ENCODE data around the gene APH1A.
"Not testable (repeated sequence)": the region's sequence is repeated elsewhere in the genome, so short reads cannot be mapped to it uniquely, and the experiment has no call there.

The APH1A gene

DNA sequence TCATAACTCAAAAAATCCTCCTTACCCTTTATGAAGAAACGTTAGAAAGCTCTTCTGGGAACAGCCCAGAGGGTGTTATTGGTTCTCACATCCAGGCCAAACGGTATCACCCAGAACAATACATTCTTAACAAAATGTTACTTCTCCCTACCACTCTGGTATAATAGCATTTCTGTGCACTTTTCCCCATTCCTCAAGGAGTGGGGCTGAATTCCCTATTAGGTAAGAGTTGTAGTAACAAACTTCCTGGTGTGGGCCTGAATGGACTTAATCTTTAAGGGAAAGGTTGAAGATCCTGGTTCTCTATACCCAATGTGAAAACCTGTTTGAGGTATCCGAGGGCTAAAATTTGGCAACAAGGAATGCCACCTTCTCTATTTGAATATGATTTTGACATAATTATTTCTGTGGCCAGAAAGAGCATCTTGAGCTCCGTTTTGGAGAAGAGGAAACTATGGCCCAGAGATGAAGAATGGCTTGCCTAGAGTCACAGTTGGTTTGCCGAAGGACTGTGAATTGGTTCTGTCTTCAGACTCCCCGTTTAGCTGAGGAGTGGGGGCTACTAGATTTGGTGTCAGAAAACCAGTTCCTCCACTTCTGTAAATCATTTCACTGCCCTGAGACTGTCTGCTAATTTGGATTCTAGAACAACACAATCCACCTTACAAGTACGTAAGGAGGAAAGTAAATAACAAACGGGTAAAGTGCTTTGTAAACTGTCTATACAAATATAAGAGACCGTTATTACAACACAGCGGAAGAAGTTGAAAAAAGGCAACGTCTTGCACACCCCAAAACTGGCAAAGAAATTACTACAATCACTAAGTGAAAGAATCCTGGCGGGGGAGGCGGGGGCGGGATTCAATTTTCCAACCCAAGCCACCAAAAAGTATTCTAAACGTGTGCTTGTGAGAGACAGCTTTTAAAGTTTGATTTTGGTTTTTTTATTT lies 35.2 kb downstream of the APH1A start:
- peak; percentile 42 for DNase-seq

DNA sequence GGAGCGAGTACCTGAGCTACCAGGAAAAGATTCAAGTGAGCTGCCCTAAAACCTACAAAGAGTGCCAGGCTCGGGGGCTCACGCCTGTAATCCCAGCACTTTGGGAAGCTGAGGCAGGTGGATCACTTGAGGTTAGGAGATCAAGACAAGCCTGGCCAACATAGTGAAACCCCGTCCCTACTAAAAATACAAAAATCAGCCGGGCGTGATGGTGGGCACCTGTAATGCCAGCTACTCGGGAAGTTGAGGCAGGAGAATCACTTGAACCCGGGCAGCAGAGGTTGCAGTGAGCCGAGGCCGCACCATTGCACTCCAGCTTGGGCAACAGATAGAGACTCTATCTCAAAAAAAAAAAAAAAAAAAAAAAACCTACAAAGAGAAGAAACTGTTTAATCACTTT lies 35.9 kb downstream of the APH1A start:
- DNase-seq = not testable (repeated sequence)

DNA sequence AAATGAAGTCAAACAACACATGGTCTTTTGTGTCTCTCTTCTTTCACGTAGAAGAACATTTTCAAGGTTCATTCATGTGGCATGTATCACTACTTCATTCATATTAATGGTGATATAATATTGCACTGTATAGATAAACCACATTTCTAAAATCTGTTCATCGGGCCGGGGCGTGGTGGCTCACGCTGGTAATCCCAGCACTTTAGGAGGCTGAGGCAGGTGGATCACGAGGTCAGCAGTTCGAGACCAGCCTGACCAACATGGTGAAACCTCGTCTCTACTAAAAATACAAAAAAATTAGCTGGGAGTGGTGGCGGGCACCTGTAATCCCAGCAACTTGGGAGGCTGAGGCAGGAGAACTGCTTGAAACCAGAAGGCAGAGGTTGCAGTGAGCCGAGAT lies 40.6 kb downstream of the APH1A start:
- DNase-seq = not testable (repeated sequence)

DNA sequence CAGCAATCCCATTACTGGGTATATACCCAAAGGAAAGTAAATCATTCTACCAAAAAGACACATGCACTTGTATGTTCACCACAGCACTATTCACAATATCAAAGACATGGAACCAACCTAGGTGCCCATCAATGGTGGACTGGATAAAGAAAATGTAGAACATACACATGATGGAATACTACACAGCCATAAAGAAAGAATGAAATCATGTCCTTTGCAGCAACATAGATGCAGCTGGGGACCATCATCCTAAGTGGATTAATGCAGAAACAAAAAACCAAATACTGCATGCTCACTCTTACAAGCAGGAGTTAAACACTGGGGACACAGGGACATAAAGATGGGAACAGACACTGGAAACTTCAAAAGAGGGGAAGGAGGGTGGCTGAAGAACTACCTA lies 41.6 kb downstream of the APH1A start:
- DNase-seq = no peak

DNA sequence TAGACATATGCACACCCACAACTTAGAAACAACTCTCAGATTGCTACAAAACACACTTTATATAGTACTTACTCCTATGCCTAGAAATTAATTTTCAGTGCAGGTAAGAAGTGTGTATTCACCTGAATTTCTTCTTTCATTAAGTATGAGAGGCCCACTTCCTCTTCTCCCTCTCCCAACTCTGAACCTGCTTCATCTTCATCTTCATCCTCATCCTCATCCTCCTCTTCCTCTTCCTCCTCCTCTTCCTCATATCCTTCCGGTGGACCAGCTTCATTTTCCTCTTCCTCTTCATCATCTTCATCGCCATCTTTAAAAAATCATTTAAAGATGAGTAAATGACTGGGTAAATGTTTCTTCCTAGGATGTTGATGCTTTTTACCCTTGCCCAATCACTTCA lies 42.3 kb downstream of the APH1A start:
- no peak for DNase-seq

DNA sequence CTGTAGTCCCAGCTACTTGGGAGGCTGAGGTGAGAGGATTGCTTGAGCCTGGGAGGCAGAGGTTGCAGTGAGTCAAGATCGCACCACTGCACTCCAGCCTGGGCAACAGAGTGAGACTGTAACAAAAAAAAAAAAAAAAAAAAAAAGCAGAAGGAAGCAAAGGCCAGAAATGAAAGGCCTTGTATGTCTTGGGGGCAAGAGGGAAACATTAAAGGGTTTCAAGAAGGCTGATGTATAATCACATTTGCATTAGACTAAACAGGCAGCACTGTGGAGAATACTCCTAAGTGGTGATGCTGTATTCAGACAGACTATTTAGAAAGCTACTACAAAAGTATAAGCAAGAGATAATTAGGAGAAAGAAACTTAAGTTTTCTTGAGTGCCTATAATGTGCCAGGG lies 43.3 kb downstream of the APH1A start:
- DNase-seq = no peak

DNA sequence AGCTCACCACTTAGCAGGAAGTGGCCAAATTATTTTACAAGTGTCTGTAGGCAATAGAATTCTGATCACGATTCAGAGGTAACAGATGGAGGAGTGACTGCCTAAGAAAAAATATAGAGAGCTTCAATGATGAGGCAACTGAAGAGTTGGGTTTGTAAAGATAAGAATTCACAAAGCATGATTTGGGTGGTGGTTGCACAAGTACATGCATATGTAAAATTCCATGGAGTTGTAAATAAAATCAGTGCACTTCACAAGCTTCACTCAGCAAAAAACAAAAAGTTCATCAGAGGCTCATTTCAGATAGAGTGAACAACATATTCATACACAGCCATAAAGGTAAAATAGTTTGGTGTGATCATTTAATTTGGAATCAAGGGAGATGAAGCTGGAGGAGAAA lies 43.8 kb downstream of the APH1A start:
- no peak for DNase-seq

DNA sequence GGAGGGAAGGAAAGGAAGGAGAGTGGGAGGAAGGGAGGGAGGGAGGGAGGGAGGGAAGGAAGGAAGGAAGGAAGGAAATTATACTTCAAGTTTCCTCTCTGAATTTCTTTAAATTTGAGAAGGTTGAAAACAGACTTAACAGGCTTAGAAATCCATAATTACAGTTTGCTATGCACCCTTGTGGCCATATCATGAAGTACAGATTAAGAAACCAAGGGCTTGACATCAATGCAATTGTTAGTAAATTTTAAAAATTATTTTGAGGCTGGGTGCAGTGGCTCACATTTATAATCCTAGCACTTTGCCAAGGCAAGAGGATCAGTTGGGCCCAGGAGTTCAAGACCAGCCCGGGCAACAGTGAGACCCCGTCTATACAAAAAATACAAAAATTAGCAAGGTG lies 47.3 kb downstream of the APH1A start:
- peak; percentile 16 for DNase-seq

DNA sequence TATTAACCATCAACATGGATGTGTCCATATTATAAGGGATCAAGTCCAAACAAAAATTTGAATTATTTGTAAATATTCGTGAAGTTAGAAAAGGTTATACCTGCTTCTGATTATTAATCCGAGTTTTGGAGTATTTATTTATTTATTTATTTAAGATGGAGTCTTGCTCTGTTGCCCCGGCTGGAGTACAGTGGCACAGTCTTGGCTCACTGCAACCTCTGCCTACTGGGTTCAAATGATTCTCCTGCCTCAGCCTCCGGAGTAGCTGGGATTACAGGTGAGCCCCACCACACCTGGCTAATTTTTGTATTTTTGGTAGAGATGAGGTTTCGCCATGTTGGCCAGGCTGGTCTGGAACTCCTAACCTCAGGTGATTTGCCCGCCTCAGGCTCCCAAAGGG lies 53.0 kb downstream of the APH1A start:
- DNase-seq = not testable (repeated sequence)

Data from KG1 (cell line).